GM21381 (cell line): Measurements from ENCODE around the gene BTF3L4.
A peak's percentile ranks its signal among the peaks of the same experiment; 100 is the strongest.

ENCODE experiments used
- ATAC-seq: cut with Tn5 transposase; IDR thresholded peaks from one replicate; pipeline ENCODE4 v1.9.1; 2021; ENCODE audit warnings: mild to moderate bottlenecking, moderate library complexity; ENCODE audit not compliant: unreplicated experiment

The BTF3L4 gene

GRCh38 chr1:52122384-52122783, 66.3 kb downstream of the BTF3L4 start:
- ATAC-seq, result no peak

GRCh38 chr1:52123622-52124021, 67.5 kb downstream of the BTF3L4 start:
- ATAC-seq, result no peak

GRCh38 chr1:52125736-52126359, 69.8 kb downstream of the BTF3L4 start:
- no peak for ATAC-seq

GRCh38 chr1:52127181-52128180, 71.4 kb downstream of the BTF3L4 start:
- no peak for ATAC-seq

GRCh38 chr1:52139817-52140540, 83.9 kb downstream of the BTF3L4 start:
- peak; percentile 52 for ATAC-seq
